Activated T-cell treated with anti-CD3 and anti-CD28 coated beads, Interleukin-2, amount 50 U/mL, for 72 hours (primary cell): ENCODE results near the gene PIGM. TPM values are rescaled to one million over a fixed set of nuclear protein-coding genes. Genes with fewer than 3 reads are reported as not detected.

Source experiments
- ATAC-seq, 2 donors: fragments of 150-1000 bp; cut with Tn5 transposase; replicated peaks in 1 of 2; 2 replicates each; pipeline ENCODE4 v1.10.0; 2021; ENCODE audit warnings: moderate library complexity in 2 of 2, mild to moderate bottlenecking in 1 of 2
- DNase-seq, 2 donors: peaks; one replicate each; pipeline ENCODE4 v3.0.0; 2021 to 2022; ENCODE audit warnings: mixed read lengths in 1 of 2
- H3K27ac Mint-ChIP-seq: one replicate; pipeline ENCODE4 v1.8.0; 2022; ENCODE audit warnings: mild to moderate bottlenecking, moderate library complexity, mixed read lengths
- H3K27me3 Mint-ChIP-seq: one replicate; pipeline ENCODE4 v1.8.0; 2022; ENCODE audit warnings: low read depth, mixed read lengths
- H3K36me3 Mint-ChIP-seq, 2 donors: one replicate each; pipeline ENCODE4 v1.8.0; 2022; ENCODE audit warnings: mixed read lengths in 2 of 2, mild to moderate bottlenecking in 1 of 2; ENCODE audit not compliant: insufficient read depth in 2 of 2
- H3K4me1 Mint-ChIP-seq: one replicate; pipeline ENCODE4 v1.8.0; 2022; ENCODE audit warnings: low read depth, mixed read lengths
- H3K4me3 Mint-ChIP-seq, 2 donors: one replicate each; pipeline ENCODE4 v1.8.0; 2022; ENCODE audit warnings: mild to moderate bottlenecking in 2 of 2, mixed read lengths in 2 of 2, moderate library complexity in 2 of 2
- H3K9me3 Mint-ChIP-seq, 2 donors: one replicate each; pipeline ENCODE4 v1.8.0; 2022; ENCODE audit warnings: mixed read lengths in 2 of 2
- total RNA-seq, 2 donors: library from RNA; stranded (reverse); gene quantifications; one replicate each; pipeline ENCODE4 v1.2.3, GENCODE V29; 2022

The PIGM gene
- total RNA-seq, 2 donors from 2014 or later, result 4.4 to 4.6 TPM

DNA sequence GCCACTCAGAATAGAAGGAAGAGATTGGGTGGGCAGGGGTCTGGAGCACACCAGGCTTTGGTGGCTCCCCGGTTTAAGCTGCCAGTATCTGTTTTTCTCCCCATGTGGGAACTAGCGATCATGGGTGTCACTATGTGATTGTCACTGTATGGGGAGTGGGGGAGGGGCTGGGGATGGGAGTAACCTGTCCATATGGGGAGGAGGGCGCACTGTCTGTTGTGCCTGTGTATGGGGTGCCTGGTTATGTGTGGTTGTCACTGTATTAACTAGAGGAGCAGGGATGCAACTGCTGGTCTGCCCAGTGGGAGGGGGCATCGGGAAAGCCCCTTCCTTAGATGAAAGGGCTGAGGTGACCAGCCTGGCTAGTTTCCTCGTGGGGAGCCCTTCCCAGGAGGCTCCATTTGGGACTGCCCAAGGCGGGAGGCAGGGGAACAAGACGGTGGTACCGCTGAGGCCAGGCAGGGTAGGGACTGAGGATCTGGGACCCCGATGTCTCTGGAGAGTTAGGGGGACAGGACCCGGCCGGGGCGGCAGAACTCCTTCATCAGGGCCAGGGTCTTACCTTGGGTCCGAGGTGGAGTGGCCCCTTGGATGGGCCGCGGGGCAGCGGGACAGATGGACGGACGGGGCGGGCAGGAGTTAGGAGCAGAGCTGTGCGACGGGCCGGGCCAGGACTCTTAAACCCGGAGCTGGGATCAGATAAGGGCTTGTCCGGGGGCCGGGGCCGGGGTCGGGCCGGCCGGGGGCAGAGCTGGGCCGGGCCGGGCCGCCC is 37.9 kb upstream of the PIGM start, which contains the start of gene KCNJ10:
KCNJ10 (minus strand) TSS at position 701 of the 772 bp plus-strand sequence. CDS start 27,628 bp downstream, outside the sequence.
- DNase-seq (no peak), ATAC-seq (no peak)
- H3K9me3 Mint-ChIP-seq, result no peaks in the 10 kb centered on the region
- no peak within 1 kb of the TSS for H3K27ac Mint-ChIP-seq
- H3K4me1 Mint-ChIP-seq, result peaks cover 15% of the 10 kb centered on the region
- no peaks in the 10 kb centered on the region for H3K36me3 Mint-ChIP-seq
- peak within 1 kb of the TSS; percentile 80 to 92 for H3K4me3 Mint-ChIP-seq
- H3K27me3 Mint-ChIP-seq, result peaks cover 52% of the 10 kb centered on the region

DNA sequence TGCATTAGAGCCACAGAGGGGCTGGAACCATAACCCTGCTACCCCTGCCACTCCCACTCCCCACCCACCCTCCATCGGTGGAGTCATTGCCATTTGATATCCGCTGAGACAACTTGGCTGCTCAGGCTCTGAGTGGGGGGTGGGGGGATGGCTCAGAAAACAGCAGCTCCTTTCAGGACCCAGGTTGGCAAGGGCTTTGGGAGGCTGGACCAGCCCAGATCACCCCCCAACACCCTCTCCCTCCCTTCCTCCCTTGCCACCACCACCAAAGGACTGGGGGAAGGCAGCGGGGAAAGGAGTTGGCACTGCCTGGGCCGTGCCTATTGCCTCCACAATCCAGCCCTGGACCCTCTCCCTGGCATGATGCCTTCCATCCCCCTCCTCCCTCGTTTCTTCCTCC is 36.4 kb upstream of the PIGM start:
- Mint-ChIP-seq H3K9me3 (no peaks in the 10 kb centered on the region), H3K4me1 (peaks cover 15% of the 10 kb centered on the region), H3K4me3 (no peak overlapping the region), H3K27me3 (peaks cover 52% of the 10 kb centered on the region), H3K36me3 (no peaks in the 10 kb centered on the region), H3K27ac (no peak overlapping the region)
- ATAC-seq (no peak), DNase-seq (no peak)

DNA sequence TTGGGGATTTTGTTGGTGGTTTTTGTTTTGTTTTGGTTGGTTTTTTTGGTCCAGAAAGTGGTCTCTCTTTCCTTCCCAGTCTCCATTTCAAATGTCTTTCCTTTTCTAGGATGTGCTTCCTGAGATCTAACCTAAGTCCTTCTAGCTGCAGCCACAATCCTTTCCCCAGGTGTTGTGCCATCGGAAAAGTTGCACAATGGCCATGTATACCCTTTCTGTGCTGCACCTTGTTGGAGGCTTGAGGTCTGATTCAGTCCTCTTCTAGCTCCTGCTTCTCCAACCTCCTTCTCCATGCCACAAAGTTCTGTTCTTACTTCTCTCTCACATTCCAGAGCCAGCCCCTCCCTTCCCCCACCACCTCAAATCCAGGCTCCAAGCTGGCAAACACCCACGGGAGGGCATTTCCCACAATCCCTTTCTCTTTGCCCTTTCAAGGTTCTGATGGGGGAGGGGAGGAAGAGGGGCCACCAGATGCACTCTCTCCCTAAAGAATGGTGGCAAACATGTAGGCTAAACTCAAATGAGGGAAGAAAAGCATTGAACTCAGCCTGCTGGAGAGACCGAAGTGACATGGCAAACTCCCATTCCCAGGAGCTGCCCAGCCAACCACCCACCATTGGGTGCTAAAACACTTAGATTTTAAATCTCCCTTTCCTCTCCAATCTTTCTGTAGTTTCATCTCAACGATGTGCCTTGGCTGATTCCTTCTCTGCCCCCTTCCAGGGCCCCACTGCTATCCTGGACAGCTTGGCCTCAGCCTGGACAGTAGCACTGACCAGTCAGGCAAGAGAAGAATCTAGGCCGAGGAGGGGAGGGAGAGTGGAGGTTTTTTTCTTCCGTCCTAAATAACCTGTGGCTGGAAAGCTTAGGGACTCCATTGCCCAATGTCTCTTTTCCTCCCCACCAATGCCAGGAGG is 35.3 kb upstream of the PIGM start:
- no peaks in the 10 kb centered on the region for H3K36me3 Mint-ChIP-seq

DNA sequence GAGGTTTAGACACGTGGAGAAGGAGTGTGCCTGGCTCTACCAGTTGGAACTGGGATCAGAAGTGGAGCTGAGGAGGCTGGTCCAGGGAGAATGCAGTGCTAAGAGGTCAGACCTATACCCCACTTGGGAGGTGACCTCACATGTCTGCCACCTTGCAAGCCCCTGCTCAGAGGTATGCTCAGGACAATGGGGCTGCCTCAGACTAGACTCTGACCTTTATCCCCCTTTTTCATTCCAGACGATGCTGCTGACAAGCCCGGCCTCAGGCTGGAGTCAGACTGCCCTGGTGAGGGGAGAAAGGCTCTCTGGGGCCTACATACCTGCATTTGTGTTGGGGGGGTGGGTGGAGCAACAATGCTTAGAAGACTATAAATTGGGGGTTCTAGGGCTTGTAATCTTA is 33.0 kb upstream of the PIGM start:
- Mint-ChIP-seq H3K27me3 (peaks cover 23% of the 10 kb centered on the region), H3K36me3 (no peaks in the 10 kb centered on the region), H3K27ac (no peak overlapping the region), H3K9me3 (no peaks in the 10 kb centered on the region), H3K4me1 (no peaks in the 10 kb centered on the region), H3K4me3 (no peak overlapping the region)
- DNase-seq, result no peak
- no peak for ATAC-seq

More for the DNA sequence above, 35.3 kb upstream of the PIGM start:
- Mint-ChIP-seq H3K27ac (no peak overlapping the region), H3K9me3 (no peaks in the 10 kb centered on the region), H3K27me3 (peaks cover 41% of the 10 kb centered on the region), H3K4me3 (no peak overlapping the region), H3K4me1 (peaks cover 14% of the 10 kb centered on the region)
- DNase-seq, result no peak
- ATAC-seq, result no peak

DNA sequence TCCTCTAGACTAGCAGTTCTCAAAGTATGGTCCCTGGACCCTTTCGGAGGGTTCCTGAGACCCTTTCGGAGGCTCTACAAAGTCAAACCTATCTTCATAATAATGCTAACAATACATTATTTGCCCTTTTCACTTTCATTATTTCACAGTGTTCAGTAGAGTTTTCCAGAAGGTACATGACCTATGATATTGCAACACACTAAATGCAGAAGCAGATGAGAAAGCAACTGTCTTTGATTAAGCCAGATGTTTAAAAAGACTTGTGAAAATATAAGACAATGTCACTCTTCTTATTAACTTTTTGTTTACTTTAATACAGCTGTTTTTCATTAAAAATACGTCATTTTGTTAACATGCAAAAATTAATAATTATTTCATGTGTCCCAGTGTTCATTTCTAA is 32.4 kb upstream of the PIGM start:
- H3K4me3 Mint-ChIP-seq, result no peak overlapping the region
- no peaks in the 10 kb centered on the region for H3K4me1 Mint-ChIP-seq
- H3K27me3 Mint-ChIP-seq, result peaks cover 20% of the 10 kb centered on the region
- no peak for ATAC-seq
- no peak for DNase-seq
- H3K27ac Mint-ChIP-seq, result no peak overlapping the region
- H3K9me3 Mint-ChIP-seq, result no peaks in the 10 kb centered on the region
- no peaks in the 10 kb centered on the region for H3K36me3 Mint-ChIP-seq

DNA sequence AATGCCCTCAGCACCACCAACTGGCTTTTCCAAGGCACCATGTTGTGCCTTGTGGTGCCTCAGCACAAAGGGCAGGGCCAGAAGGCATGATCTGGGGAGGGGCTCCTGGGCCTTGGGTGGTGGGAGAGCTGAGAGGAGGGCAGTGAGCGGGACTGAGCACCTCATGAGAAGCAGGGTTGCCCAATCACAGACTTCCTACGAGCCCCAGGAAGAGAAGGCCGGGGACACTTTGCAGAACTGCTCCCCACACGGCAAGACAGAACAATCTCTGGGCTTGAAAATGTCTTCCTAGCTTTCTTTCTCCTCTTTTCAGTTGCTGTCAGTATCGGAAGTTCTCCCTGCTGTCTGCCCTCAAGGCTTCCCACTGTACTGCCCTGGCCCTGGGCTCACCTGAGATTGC is 31.4 kb upstream of the PIGM start:
- H3K36me3 Mint-ChIP-seq, result no peaks in the 10 kb centered on the region
- no peak for DNase-seq
- H3K9me3 Mint-ChIP-seq, result no peaks in the 10 kb centered on the region
- H3K4me3 Mint-ChIP-seq, result no peak overlapping the region
- no peaks in the 10 kb centered on the region for H3K4me1 Mint-ChIP-seq
- ATAC-seq, result no peak
- no peak overlapping the region for H3K27ac Mint-ChIP-seq
- peaks cover 21% of the 10 kb centered on the region for H3K27me3 Mint-ChIP-seq

DNA sequence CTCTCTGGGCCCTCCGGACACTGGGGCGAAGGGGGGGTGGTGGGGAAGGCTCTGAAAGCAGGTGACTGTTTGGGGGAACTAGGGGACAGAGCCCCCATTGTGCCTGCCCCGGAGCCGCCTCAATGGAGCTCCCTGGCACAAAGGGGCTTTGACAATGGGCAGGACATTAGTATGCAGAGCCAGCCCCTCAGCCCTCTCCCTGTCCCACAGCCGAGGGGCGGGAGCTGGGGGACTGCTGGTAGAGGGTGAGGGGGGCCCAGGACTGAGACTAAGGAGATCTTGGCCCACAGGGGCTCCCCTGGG is 30.4 kb upstream of the PIGM start:
- ATAC-seq (no peak), DNase-seq (no peak)
- H3K36me3 Mint-ChIP-seq, result no peaks in the 10 kb centered on the region
- no peaks in the 10 kb centered on the region for H3K4me1 Mint-ChIP-seq
- no peak overlapping the region for H3K27ac Mint-ChIP-seq
- H3K4me3 Mint-ChIP-seq, result no peak overlapping the region
- no peaks in the 10 kb centered on the region for H3K9me3 Mint-ChIP-seq
- H3K27me3 Mint-ChIP-seq, result peaks cover 29% of the 10 kb centered on the region

DNA sequence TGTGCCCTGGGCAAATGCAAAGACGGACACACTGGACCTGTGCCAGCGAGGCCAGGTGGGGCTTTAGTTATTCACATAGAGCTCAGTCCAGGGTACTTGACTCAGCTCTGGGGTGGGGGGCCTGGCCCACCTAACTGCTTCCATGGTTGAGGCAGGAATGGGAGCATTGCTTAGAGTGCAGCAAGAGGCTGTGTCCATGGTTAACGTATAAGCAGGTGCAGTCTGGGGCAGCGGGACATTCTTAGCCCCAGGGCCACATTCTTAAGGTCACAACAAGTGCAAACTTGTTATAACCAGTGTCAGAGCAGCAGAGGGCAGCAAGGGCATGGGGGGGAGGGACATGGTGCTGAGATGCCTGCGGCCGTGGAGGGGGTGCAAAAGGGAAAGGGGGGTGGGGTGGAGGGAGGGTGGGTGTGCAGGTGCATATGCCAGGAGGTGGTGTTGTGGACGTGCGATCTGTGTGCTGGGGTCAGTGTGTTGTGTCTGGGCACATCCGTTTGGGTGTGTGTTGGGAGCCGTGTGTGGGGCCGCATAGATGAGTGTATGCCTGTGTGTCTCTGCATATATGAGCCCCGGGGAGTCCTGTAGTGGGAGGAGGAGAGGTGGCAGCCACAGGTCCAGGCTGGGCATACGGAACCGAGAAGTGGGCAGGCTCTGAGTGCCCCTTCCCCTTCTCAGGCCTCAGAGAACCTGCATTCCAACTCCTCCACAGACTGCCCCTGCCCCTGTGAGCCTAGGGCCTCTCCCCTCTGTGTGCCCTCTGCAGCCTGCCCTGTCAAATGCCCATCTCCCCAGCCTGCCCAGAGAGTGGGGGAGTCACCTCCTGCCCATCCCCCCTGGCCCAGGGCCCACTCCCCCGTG is 29.8 kb upstream of the PIGM start:
- ATAC-seq (no peak), DNase-seq (no peak)
- Mint-ChIP-seq H3K27ac (no peak overlapping the region), H3K4me3 (no peak overlapping the region), H3K4me1 (no peaks in the 10 kb centered on the region), H3K36me3 (no peaks in the 10 kb centered on the region), H3K27me3 (peaks cover 35% of the 10 kb centered on the region), H3K9me3 (no peaks in the 10 kb centered on the region)

DNA sequence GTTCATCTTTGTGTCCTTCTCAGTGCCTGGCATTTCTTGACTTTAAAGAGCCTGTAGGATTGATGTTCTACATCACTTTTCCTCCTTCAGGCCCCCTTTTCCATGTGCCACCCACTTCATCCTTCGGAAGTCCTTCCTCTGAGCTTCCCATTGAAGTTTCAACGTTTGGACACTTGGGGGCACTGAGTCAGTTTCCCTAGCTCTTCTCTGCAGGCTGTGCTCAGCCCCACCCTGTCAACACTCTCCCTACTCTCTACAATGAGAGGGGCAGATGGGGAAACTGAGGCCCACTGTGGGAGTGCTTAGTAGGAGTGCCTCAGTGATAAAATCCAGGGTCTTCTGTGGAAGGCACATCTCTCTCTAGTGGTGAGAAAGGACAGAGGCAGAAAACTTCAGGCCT is 26.3 kb upstream of the PIGM start:
- Mint-ChIP-seq H3K4me3 (no peak overlapping the region), H3K27me3 (peaks cover 39% of the 10 kb centered on the region), H3K36me3 (no peaks in the 10 kb centered on the region), H3K27ac (no peak overlapping the region), H3K4me1 (no peaks in the 10 kb centered on the region), H3K9me3 (no peaks in the 10 kb centered on the region)
- ATAC-seq (no peak), DNase-seq (no peak)

DNA sequence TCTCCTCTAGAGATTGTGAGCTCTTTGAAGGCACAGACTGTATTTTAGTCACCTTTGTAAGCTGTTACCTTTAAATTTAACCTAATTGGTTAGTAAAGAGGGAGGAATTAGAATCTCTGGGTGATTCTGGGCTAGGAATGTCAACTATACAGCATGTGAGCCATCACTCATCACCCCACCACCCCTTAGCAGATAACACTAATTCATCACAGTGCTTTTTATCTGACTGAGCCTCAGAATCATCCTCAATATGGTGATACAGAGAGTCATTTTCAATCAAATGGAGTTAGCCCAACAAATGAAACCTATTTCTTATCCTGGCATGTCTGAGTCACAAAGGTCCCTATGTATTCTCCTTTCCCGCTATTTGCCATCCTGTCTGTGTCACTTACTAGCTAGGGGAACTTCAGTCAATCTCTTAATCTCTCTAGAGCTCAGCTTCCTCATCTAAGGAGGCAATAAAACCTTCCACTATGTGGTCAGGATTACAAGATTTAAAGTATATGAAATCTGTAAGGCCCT is 24.9 kb upstream of the PIGM start:
- peaks cover 48% of the 10 kb centered on the region for H3K27me3 Mint-ChIP-seq
- no peak for DNase-seq
- ATAC-seq, result peak in 1 of 2 donors; percentile 35

DNA sequence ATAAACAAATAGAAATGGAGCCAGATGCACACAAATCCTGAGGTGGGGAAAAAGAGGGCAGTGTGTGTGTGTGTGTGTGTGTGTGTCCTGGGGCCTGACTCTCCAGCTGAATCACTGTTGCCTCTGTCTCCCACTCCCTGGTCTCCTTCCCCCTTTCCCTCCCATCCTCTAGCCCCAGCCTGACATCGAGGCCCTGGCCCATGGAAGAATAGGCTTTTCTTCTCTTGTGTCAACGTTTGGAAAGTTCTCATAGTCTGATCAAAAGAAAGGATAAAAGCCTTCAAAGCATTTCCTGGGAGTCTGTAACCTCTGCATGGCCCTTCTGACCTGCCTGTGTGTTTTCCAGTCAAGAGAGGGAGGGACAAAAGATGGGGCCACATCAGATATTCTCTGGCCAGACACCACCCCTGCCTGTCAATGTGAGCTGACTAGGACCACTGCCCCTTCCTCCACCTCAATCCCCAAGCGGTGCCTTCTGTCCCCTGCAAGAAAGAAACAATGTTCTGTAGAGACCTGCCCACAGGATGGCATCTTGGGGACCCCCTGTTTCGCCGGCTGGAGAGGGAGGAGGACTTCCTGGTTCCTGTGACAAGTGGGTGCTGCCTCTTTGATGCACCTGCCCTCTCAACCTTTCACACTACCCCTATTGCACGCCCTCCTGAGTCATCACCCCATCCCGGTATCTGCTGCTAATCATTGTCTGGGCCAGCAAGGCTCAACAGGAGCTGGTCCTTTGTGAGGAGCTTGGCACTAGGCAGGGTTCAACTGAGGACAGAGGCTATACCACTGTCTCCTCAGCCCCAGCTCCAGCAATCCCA is 22.0 kb upstream of the PIGM start:
- Mint-ChIP-seq H3K4me3 (no peak overlapping the region), H3K9me3 (no peaks in the 10 kb centered on the region), H3K27me3 (peaks cover 51% of the 10 kb centered on the region), H3K27ac (no peak overlapping the region), H3K4me1 (no peaks in the 10 kb centered on the region), H3K36me3 (no peaks in the 10 kb centered on the region)
- no peak for DNase-seq
- no peak for ATAC-seq

More for the DNA sequence above, 24.9 kb upstream of the PIGM start:
- Mint-ChIP-seq H3K4me1 (no peaks in the 10 kb centered on the region), H3K9me3 (no peaks in the 10 kb centered on the region), H3K36me3 (no peaks in the 10 kb centered on the region), H3K4me3 (no peak overlapping the region), H3K27ac (no peak overlapping the region)

DNA sequence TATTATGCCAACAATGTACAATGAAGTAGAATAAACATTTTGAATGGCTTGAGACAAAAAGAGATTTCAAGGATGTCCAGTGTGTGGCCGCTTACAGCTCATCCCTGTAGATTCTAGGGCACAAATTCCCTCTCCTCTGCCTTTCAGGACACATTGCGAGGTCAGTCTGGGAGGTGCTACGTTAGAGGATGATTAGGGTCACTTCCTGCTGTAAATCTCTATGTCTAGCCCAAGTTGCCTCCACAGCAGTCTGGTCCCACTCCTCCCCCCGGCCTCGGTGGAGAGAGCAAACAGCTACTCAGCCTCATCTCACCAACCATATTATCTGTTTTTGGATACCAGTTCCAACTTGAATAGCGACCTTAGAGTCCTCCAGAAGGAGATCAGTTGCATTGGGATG is 21.1 kb upstream of the PIGM start:
- Mint-ChIP-seq H3K4me3 (no peak overlapping the region), H3K27ac (no peak overlapping the region), H3K4me1 (no peaks in the 10 kb centered on the region), H3K36me3 (no peaks in the 10 kb centered on the region), H3K27me3 (peaks cover 47% of the 10 kb centered on the region), H3K9me3 (no peaks in the 10 kb centered on the region)
- ATAC-seq (no peak), DNase-seq (no peak)
